AG08395 (cell line): ENCODE measurements around the gene CSRP3.

Source experiments
- DNase-seq: peaks from one replicate; pipeline ENCODE4 v3.0.0; 2012; ENCODE audit warnings: mixed read lengths, low spot score

Gene CSRP3

DNA sequence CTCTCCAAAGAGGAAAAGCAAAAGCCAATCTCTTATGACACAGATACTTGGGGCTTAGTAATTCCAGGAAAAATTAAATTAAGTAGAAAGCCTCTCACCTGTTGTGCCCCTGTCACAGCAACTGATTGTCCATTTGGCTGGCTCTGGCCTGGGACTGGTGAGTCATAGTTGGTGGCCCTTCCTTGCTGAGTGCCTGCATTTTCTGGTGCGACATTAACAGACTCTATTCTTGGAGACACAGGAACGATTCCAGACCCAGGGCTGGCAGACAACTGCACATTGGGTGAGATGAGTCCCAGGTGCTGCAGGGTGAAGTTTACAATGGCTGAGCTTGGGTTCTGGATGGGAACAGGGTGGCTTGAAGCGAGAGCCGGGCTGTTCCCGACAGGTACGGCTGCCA is 23.3 kb upstream of the CSRP3 start:
- no peak for DNase-seq

- DNase-seq = peak; percentile 12
Observed at GRCh38 chr11:19220903-19221724, 19.3 kb upstream of the CSRP3 start.

- peak; percentile 22 for DNase-seq
Observed at GRCh38 chr11:19218786-19219460, 17.1 kb upstream of the CSRP3 start.

- DNase-seq = no peak
Observed at GRCh38 chr11:19218216-19218615, 16.4 kb upstream of the CSRP3 start.

DNA sequence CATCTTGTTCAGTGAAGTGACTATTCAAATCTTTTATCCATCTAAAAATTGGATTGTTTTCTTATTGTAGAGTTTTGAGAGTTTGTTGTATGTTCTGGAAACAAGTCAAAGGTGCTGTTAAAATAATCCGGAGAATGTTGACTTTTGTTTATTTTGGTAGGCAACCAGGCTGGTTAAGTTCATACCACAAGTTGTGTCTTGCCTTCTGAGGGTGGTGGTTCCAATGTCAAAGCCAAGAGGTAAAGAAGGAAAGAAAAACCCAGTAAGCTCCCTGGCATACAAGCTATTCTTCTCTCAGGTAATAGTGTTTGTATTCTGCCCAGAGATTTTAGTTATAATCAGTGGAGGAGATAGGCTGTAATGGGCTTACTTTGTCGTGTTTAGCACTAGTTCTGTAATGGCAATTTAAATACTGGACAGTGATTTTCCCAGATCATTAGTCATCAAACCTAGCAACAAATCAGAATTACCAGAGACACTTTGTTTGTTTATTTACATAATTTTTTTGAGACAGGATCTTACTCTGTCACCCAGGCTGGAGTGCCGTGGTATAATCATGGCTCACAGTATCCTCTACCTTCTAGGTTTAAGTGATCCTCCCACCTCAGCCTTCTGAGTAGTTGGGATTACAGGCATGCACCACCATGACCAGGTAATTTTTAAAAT is 15.1 kb upstream of the CSRP3 start:
- DNase-seq = no peak

DNA sequence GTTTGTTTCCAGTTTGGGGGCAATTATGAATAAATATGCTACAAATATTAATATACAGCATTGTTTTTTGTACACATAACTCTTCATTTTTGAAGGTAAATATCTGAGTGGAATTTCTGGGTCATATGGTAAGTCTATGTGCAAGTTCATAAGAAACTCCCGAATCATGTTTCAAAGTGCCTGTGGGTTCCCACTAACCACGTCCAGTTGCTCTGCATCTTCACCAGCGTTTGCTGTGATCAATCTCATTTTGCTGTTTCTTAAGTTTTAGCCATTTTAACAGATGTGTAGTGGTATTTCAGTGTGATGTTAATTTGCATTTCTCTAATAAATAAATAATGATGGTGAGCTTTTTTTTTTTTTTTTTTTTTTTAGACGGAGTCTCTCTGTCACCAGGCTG is 14.2 kb upstream of the CSRP3 start:
- no peak for DNase-seq

DNA sequence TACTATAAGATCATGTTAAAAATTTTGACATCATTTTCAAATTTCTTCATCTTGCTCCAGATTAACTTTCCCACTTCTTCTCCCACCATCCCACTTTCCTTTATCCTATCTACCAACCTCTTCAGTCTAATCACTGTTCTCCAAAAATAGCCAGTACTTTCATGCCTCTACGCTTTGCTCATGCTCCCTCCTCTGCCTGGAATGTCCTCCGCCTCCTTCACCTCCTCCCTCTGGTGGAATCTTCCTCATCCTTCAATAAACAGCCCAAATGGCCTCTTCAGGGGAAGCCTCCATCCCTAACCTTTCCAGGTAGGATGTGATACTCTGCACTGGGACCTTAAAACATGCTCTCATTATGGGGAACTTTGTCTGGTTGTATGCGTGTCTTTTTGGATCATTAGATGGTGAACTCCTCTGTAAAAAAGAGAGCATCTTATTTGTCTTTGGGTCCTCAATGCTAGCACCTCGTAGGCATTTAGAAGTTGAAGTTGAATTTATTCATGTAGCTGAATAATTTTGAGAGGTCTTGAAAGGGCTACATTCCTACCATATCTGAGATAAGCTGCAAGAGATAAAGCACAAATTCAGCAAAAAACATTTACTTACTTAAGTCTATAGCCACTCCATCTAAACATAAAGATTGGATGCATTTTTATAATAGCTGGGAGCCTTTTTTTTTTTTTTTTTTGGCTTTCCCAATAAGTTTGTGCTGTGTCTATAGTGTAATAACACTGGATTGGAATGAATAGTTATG is 8.0 kb upstream of the CSRP3 start:
- peak; percentile 10 for DNase-seq

GRCh38 chr11:19208959-19209546 is 7.3 kb upstream of the CSRP3 start:
- no peak for DNase-seq

DNA sequence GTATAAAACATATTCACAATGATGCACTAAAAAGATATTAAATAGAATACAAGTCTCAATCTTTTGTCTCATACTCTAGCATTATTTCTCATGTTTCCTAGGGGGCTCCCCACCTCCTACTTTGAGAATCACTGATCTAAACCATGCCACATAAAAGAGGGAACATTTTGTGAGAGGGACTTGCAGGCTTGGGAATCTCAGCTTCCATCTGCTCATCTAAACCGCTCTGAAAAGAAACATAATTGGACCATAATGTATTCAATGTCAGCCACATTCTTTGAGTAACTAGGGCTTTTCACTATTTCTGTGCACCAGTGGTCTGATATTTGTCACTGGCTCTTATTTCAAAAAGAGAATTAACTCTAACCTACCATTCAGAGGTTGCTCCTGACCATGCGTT is 6.4 kb upstream of the CSRP3 start:
- DNase-seq = no peak

DNA sequence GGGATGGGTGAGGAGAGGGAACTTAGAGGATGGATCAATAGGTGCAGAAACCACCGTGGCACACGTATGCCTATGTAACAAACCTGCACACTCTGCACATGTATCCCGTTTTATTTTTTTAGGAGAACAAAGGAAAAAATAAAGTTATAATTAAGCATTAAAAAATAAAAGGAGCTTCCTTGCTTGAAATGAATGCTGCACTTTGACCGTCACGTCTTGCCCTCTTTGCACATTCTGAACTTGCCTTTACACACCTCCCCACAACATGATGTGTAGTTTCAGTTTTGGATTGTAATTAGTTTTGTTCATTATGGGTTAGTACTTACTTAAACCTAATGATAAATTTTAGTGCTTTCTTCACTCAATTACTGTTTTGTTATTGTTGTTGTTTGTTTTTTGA is 3.1 kb upstream of the CSRP3 start:
- no peak for DNase-seq

DNA sequence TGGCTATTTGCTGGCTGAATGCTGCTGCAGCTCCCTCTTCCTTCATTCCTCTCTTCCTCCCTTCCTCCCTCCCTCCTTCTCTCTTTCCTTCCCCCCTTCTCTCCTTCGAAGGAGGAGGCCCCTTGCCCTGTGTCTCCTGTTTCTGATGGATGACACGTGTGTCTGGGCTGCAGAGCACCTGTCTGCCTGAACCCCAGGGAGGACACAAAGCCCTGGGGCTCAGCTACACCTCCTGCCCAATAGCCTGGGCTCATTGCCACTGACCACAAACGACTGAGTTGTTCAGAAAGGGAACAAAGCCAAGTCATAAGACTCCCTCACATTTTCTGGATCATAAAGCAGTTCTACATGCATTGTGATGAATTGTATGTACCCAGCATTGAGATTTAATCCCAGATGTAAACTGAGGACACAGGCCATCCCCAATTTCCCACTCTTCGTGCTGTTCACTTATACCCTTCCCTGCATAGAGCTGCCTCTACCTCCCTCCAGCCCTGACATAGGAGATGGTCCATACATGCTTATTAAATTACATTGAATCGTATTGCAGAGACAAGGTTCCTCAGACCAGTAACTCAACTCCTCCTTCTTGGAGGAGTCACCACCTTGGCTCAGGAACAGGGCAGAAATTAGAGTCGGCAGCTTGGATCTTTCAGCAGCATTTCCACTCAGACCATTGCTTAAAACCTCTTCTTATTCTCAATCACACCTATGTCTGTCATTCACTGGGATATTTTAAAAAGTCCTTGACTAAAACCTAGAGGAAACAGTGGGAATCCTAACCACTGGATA is 1.2 kb downstream of the CSRP3 start:
- peak; percentile 83 for DNase-seq

- DNase-seq = no peak
Observed at GRCh38 chr11:19199771-19200170, 2.0 kb downstream of the CSRP3 start.

DNA sequence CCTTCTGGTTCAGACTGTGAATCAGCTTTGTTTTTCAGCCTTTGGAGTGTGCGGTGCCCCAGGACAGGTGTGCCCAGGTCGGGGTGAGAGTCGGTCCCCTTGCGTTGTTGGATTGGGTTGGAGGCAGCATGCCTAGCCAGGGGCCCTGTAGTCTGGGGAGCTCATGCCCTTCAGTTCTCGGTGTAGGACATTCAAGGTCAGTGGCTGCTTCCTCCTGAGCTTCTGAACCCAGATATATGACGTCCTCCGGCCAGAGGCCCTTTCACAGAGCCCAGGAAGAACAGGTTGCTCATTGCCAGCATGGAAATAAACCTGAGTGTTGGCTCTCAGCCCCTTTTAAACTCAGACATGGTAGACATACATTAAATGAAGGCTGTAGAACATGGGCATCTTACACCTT is 2.7 kb downstream of the CSRP3 start:
- DNase-seq = no peak

DNA sequence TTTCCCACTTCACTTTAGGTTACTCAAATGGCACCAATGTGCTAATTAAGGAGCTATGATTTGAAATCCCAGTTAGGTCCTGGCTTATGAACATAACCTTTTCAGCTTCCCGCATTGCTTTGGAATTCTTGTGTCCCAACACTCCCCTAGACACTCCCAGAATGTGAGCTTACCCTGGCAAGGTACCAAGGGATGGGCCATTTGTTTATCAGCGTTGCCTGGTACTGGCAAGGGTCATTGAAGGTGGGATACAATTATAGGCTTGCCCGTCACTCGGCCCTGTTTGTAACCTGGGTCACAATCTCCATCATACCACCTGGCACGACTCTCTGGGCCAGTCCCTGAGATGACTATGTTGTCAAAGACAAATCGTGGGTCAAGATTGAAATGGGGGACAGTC is 5.4 kb downstream of the CSRP3 start:
- no peak for DNase-seq

DNA sequence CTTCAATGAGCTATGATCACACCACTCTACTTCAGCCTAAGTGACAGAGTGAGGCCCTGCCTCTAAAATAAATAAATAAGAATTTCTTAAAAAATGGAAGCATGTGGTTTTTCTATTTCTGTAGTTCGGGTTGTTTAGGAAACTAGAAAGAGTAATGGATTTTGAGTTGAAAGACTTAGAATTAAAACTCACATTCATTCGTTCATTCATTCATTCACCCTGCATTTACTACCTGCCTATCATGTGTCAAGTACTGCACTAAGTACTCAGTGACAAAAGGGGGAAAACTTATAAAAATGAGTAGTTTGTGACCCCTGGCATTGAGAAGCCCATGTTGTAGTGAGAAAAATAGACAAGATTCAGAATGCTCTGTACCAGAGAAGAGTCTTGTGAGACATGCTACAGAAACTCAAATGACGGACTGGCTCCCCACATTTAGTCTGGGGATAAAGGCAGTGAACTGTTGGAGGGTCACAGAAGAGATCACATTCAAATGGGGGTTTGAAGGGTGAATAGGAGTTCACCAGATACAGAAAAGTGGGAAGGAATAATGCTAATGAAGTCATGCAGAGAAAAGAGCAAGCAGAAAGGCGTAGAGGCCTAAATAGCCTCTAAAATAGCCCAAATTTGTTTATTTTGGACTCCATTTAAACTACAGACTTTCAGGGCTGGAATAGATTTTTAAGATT is 7.0 kb downstream of the CSRP3 start:
- DNase-seq = no peak

DNA sequence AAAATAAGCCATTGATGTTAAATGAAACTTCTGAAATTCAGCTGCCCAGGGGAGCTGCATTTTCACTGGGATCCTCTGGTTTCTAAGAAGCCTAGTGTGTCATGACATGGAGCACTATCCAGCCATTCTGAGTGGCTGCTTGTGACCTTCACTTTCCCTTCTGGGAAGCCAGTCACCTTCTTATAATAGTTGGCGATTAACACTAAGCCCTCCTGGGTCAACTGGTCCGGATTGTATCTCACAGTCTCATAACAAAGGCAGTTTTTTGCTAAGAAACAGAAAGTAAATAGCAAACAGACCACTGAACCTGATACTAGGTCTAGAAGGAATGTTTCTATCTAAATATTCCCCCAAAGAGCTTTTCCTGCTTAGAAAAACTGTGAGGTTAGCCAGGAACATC is 7.9 kb downstream of the CSRP3 start:
- DNase-seq = no peak

- no peak for DNase-seq
Observed at GRCh38 chr11:19191530-19192169, 10.1 kb downstream of the CSRP3 start.

GRCh38 chr11:19187833-19188258 is 13.9 kb downstream of the CSRP3 start:
- DNase-seq = no peak

DNA sequence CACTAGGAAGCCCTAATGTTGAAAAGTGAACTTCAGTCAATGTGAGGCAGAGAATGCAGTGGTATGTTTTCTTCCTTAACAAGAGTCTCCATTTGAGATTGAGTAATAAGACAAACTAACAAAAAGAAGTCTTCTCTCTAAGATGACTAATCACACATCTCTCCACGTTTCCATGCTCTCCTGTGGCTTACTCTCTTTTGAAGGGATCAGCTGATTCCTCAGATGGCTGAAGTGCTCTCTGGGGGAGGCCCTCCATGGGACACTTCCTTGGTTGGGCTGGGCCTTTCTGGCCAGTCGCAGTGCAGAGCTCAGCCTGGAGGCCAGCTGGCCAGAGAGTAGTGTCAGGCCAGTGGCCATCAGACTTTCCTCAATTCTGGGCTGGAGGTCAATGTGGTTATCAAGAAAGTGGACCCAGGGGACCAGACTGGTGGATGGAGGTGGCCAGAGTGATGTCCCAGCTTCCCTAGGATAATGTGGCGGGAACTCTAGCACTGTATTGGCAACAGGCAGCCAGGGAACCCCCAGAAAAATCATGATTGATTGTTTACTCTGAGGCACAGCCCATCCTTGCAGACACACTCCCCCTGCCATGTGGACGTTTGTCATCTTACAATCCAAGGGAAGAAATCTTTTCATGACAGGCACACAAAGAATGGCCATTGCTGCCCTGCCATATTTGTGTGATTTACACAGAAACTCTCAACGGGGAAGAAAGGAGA is 14.5 kb downstream of the CSRP3 start:
- DNase-seq = peak; percentile 54
